Spleen (tissue), 7 donors: ENCODE results near the gene C5.

Experiments
- CTCF ChIP-seq, 11 experiments: fragments of 200-600 bp in 7 of 11; fragments of 450-650 bp in 4 of 11; sonication (generic) in 4 of 11; IDR thresholded peaks in 8 of 11; conservative IDR thresholded peaks in 3 of 11; 1 replicate in 7 of 11; 2 replicates in 4 of 11; pipeline versions ENCODE4 v1.4.0 to v1.8.0; 2016 to 2021; ENCODE audit warnings: antibody characterized with exemption in 11 of 11, inconsistent platforms in 4 of 11, mild to moderate bottlenecking in 1 of 11
- POLR2A ChIP-seq, 3 donors: fragments of 450-650 bp; IDR thresholded peaks; one replicate each; pipeline ENCODE4 v1.5.1; 2017; ENCODE audit warnings: antibody characterized with exemption in 3 of 3, mild to moderate bottlenecking in 1 of 3
- donor health status: DM: no; HTN: no; CAD: no; lungs with moderate emphysema.
- donor health status: DM: no; HTN: no; CAD: no.
- donor health status: DM: no; HTN: no; CAD: no.

GRCh38 chr9:120932086-120932823 lies 117.8 kb downstream of the C5 start:
- TF ChIP-seq CTCF (IDR thresholded peaks at IDR 0.05 in 8 of 11, conservative IDR thresholded peaks at IDR 0.05 in 3 of 11) = no peak
- TF ChIP-seq POLR2A (IDR thresholded peaks at IDR 0.05) = no peak
